ENCODE results near the gene CAVIN2.

Gene CAVIN2

GRCh38 chr2:191836853-191837769 lies 9.8 kb downstream of the CAVIN2 start:
- H3K36me3 Mint-ChIP-seq (ENCODE audit: low read depth) = no peaks in the 10 kb centered on the region

GRCh38 chr2:191836471-191836852 lies 10.4 kb downstream of the CAVIN2 start:
- Mint-ChIP-seq H3K4me1 (no peaks in the 10 kb centered on the region), H3K27me3 (ENCODE audit: low read depth) (peaks cover 3% of the 10 kb centered on the region), H3K36me3 (ENCODE audit: low read depth) (no peaks in the 10 kb centered on the region), H3K27ac (no peak overlapping the region), H3K4me3 (no peak overlapping the region), H3K9me3 (no peaks in the 10 kb centered on the region)
- TF ChIP-seq, protein P1, sequence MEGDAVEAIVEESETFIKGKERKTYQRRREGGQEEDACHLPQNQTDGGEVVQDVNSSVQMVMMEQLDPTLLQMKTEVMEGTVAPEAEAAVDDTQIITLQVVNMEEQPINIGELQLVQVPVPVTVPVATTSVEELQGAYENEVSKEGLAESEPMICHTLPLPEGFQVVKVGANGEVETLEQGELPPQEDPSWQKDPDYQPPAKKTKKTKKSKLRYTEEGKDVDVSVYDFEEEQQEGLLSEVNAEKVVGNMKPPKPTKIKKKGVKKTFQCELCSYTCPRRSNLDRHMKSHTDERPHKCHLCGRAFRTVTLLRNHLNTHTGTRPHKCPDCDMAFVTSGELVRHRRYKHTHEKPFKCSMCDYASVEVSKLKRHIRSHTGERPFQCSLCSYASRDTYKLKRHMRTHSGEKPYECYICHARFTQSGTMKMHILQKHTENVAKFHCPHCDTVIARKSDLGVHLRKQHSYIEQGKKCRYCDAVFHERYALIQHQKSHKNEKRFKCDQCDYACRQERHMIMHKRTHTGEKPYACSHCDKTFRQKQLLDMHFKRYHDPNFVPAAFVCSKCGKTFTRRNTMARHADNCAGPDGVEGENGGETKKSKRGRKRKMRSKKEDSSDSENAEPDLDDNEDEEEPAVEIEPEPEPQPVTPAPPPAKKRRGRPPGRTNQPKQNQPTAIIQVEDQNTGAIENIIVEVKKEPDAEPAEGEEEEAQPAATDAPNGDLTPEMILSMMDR (IDR thresholded peaks at IDR 0.05; ENCODE audit: unreplicated experiment in 3 of 3) = no peak

More at GRCh38 chr2:191836853-191837769, 9.8 kb downstream of the CAVIN2 start:
- no peaks in the 10 kb centered on the region for H3K4me1 Mint-ChIP-seq
- H3K27ac Mint-ChIP-seq = peak overlapping the region in 1 of 3 experiments; percentile 9
- TF ChIP-seq, protein P1 (IDR thresholded peaks at IDR 0.05; ENCODE audit: unreplicated experiment in 3 of 3) = no peak
- H3K4me3 Mint-ChIP-seq = no peak overlapping the region
- peaks cover 3% of the 10 kb centered on the region for H3K27me3 Mint-ChIP-seq (ENCODE audit: low read depth)
- no peaks in the 10 kb centered on the region for H3K9me3 Mint-ChIP-seq

DNA sequence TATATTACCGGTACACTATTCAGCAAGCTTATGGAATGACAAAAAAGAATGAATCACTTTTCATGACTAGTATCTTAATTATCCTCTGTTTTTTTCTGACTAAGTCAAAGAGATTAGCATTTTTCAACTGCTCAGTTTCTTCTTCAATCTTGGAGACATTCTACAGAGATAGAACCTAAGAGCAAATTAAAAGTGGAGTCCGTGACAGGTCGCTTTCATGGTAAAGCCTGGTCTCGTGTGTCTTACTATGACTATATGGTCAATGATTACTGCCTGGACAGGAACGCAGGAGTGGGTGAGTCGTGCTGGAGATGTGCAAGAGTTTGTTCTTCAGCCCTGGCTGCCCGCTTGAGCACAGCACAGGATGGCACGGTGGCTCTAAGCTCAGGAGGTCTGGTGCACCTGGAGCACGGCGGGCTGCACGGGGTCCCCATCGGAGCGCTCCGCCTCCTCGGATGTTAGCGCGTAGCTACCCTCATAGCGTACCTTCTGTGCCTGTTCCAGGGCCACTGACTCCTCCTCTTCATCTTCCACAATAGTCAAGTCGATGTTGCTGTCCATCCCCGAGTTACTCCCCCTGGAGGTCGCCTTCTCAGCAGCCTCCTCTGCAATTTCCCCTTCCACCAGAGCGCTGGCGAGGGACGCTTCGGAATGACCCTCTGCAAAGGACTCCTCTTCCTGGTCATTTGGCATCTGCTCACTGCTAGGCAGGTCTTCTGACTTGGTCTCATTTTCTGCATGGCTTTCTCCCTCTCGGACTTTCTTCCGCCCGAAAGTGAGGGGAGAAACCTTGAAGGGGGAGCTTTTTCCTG lies 11.1 kb downstream of the CAVIN2 start:
- Mint-ChIP-seq H3K4me3 (no peak overlapping the region), H3K27ac (no peak overlapping the region), H3K36me3 (ENCODE audit: low read depth) (no peaks in the 10 kb centered on the region), H3K27me3 (ENCODE audit: low read depth) (peaks cover 4% of the 10 kb centered on the region), H3K9me3 (no peaks in the 10 kb centered on the region), H3K4me1 (no peaks in the 10 kb centered on the region)
- TF ChIP-seq, protein P1 (IDR thresholded peaks at IDR 0.05; ENCODE audit: unreplicated experiment in 3 of 3) = no peak

DNA sequence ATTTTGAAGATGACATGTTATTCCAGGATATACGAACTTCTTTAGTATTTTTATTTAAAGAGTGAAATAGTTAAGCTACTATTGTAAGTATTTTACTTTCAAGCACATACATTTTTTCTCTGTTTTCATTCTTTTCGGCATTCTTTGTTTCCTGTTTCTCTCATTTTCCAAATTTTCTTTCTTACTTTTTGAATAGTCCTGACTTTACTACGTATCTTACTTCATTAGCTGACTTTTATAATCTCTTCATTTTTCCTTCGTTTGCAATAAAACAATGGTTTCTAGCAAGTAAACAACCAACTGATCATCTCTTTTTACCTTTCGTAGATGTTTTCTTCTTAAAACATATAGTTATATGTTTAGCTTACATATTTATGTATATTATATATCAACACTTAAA lies 11.8 kb downstream of the CAVIN2 start:
- no peak overlapping the region for H3K27ac Mint-ChIP-seq
- H3K9me3 Mint-ChIP-seq = no peaks in the 10 kb centered on the region
- no peaks in the 10 kb centered on the region for H3K36me3 Mint-ChIP-seq (ENCODE audit: low read depth)
- H3K4me3 Mint-ChIP-seq = no peak overlapping the region
- H3K4me1 Mint-ChIP-seq = no peaks in the 10 kb centered on the region
- H3K27me3 Mint-ChIP-seq (ENCODE audit: low read depth) = peaks cover 8% of the 10 kb centered on the region
- TF ChIP-seq, protein P1 (IDR thresholded peaks at IDR 0.05; ENCODE audit: unreplicated experiment in 3 of 3) = no peak

DNA sequence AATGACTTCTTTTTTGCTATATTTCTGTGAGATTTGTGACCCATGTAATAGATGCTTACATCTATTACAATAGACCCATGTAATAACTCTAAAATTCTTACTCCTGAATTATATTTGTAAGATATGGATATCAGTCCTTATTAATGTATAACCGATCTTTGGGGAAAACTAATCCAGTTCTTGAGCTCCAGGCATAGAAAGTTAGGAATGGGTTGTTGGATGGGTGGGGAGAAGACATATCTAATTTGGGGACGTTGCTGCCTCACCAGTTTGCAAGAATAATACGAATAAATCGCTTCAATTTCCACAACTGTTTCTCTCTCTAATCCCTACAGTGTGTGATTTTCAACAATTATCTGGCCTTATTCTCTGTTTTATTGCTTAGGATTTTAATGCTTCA lies 13.5 kb downstream of the CAVIN2 start:
- TF ChIP-seq, protein P1 (IDR thresholded peaks at IDR 0.05; ENCODE audit: unreplicated experiment in 3 of 3) = no peak
- Mint-ChIP-seq H3K27me3 (ENCODE audit: low read depth) (peaks cover 8% of the 10 kb centered on the region), H3K36me3 (ENCODE audit: low read depth) (no peaks in the 10 kb centered on the region), H3K4me3 (no peak overlapping the region), H3K27ac (no peak overlapping the region), H3K4me1 (no peaks in the 10 kb centered on the region), H3K9me3 (no peaks in the 10 kb centered on the region)
